IMR-90 (cell line): Measurements from ENCODE around the gene GPR39. TPM values are rescaled to one million over a fixed set of nuclear protein-coding genes. Genes with fewer than 3 reads are reported as not detected.

Experiments
- ATAC-seq: fragments of 200-7000 bp; cut with Tn5 transposase; 2 replicates; pipeline ENCODE4 v1.9.1; 2020; ENCODE audit warnings: low read depth, mild to moderate bottlenecking, moderate library complexity
- BruUV-seq: library from RNA; stranded (reverse); fragments of 400-500 nt; replicated peaks from 2 replicates; lab custom pipeline; 2021; lab: Mats Ljungman, UMichigan
- CTCF ChIA-PET: fragments of 300-600 bp; formaldehyde crosslinking; extraction: SDS; loops from one replicate; lab custom pipeline; 2021; ENCODE audit warnings: antibody characterized with exemption; lab: Yijun Ruan, JAX
- POLR2A ChIA-PET: fragments of 300-600 bp; sonication (Branson Sonifier 250); formaldehyde crosslinking; loops from one replicate; lab custom pipeline; 2022; ENCODE audit warnings: antibody characterized with exemption; ENCODE audit not compliant: unreplicated experiment; lab: Charles Lee
- DNase-seq: peaks from one replicate; pipeline ENCODE4 v3.0.0; 2013
- H2AFZ ChIP-seq: replicated peaks from 2 replicates; pipeline ENCODE3; 2013; ENCODE audit warnings: low read length, mild to moderate bottlenecking; ENCODE audit not compliant: poor library complexity
- H2AK5ac ChIP-seq: 2 replicates; pipeline ENCODE4 v1.6.1; 2013; ENCODE audit warnings: low read depth, low read length, inconsistent platforms
- H2AK9ac ChIP-seq: replicated peaks from 2 replicates; pipeline ENCODE3; 2013; ENCODE audit warnings: mild to moderate bottlenecking, low read depth, low read length, moderate library complexity; ENCODE audit not compliant: poor library complexity
- H2BK120ac ChIP-seq: 2 replicates; pipeline ENCODE4 v1.6.1; 2013; ENCODE audit warnings: low read depth, low read length, inconsistent platforms
- H2BK15ac ChIP-seq: 3 replicates; pipeline ENCODE4 v1.6.1; 2013; ENCODE audit warnings: low read depth, low read length, inconsistent platforms
- H2BK20ac ChIP-seq: 2 replicates; pipeline ENCODE4 v1.6.1; 2013; ENCODE audit warnings: low read depth, mild to moderate bottlenecking, inconsistent platforms, low read length, moderate library complexity
- H2BK5ac ChIP-seq: 2 replicates; pipeline ENCODE4 v1.6.1; 2013; ENCODE audit warnings: mild to moderate bottlenecking, low read depth, low read length, inconsistent platforms; ENCODE audit not compliant: poor library complexity, severe bottlenecking
- H3K14ac ChIP-seq: replicated peaks from 2 replicates; pipeline ENCODE4 v1.6.1; 2013; ENCODE audit warnings: low read depth, low read length, inconsistent platforms
- H3K18ac ChIP-seq: 2 replicates; pipeline ENCODE4 v1.6.1; 2013; ENCODE audit warnings: low read depth, low read length, control low read depth
- H3K23ac ChIP-seq: 2 replicates; pipeline ENCODE4 v1.6.1; 2013; ENCODE audit warnings: low read depth, low read length, inconsistent platforms
- H3K27ac ChIP-seq: 2 replicates; pipeline ENCODE4 v1.5.1; 2013; ENCODE audit warnings: mild to moderate bottlenecking, control low read depth, low read length; ENCODE audit not compliant: insufficient read depth
- H3K27me3 ChIP-seq: 2 replicates; pipeline ENCODE4 v1.6.1; 2013; ENCODE audit warnings: low read length; ENCODE audit not compliant: control insufficient read depth, insufficient read depth
- H3K36me3 ChIP-seq: 2 replicates; pipeline ENCODE4 v1.6.1; 2013; ENCODE audit warnings: low read length, mixed read lengths; ENCODE audit not compliant: control insufficient read depth, insufficient read depth
- H3K4ac ChIP-seq: 2 replicates; pipeline ENCODE4 v1.6.1; 2013; ENCODE audit warnings: low read depth, low read length, inconsistent platforms
- H3K4me1 ChIP-seq: 2 replicates; pipeline ENCODE4 v1.6.1; 2013; ENCODE audit warnings: low read length, mixed read lengths; ENCODE audit not compliant: control insufficient read depth, insufficient read depth
- H3K4me2 ChIP-seq: 2 replicates; pipeline ENCODE4 v1.6.1; 2013; ENCODE audit warnings: low read depth, mild to moderate bottlenecking, control low read depth, low read length, moderate library complexity
- H3K4me3 ChIP-seq: 2 replicates; pipeline ENCODE4 v1.5.1; 2013; ENCODE audit warnings: low read depth, mild to moderate bottlenecking, control low read depth, low read length, moderate library complexity; ENCODE audit not compliant: insufficient read depth
- H3K56ac ChIP-seq: 2 replicates; pipeline ENCODE4 v1.6.1; 2013; ENCODE audit warnings: low read length, inconsistent platforms; ENCODE audit not compliant: insufficient read depth; ENCODE audit errors: extremely low read depth
- H3K79me1 ChIP-seq, 2 experiments: 2 replicates each; pipeline ENCODE4 v1.6.1; 2013; ENCODE audit warnings: low read length in 2 of 2, inconsistent platforms in 1 of 2, low read depth in 1 of 2
- H3K9ac ChIP-seq: 2 replicates; pipeline ENCODE4 v1.6.1; 2013; ENCODE audit warnings: low read depth, low read length, control low read depth
- H3K9me1 ChIP-seq: 2 replicates; pipeline ENCODE4 v1.6.1; 2013; ENCODE audit warnings: low read length, inconsistent platforms; ENCODE audit not compliant: insufficient read depth
- H3K9me3 ChIP-seq: 2 replicates; pipeline ENCODE4 v1.6.1; 2013; ENCODE audit warnings: low read length; ENCODE audit not compliant: control insufficient read depth, insufficient read depth
- H4K20me1 ChIP-seq: 2 replicates; pipeline ENCODE4 v1.6.1; 2013; ENCODE audit warnings: low read length, inconsistent platforms; ENCODE audit not compliant: insufficient read depth
- H4K5ac ChIP-seq: 2 replicates; pipeline ENCODE4 v1.6.1; 2013; ENCODE audit warnings: mild to moderate bottlenecking, low read depth, low read length, control low read depth
- H4K8ac ChIP-seq, 2 experiments: 2 replicates each; pipeline ENCODE4 v1.6.1; 2013; ENCODE audit warnings: low read depth in 2 of 2, low read length in 2 of 2, control low read depth in 1 of 2, inconsistent platforms in 1 of 2
- H4K91ac ChIP-seq: 2 replicates; pipeline ENCODE4 v1.6.1; 2013; ENCODE audit warnings: low read depth, low read length, inconsistent platforms; ENCODE audit not compliant: insufficient read depth
- BHLHE40 ChIP-seq: fragments of 150-350 bp; IDR thresholded peaks from 2 replicates; pipeline ENCODE4 v1.6.1; 2016; ENCODE audit warnings: mild to moderate bottlenecking, low read depth, low read length
- CEBPB ChIP-seq: IDR thresholded peaks from 2 replicates; pipeline ENCODE4 v1.6.1; 2012; ENCODE audit warnings: low read depth, low read length, improper control_type of control experiment
- CHD1 ChIP-seq: IDR thresholded peaks from 2 replicates; pipeline ENCODE4 v1.6.1; 2012; ENCODE audit warnings: low read depth, low read length, improper control_type of control experiment
- CTCF ChIP-seq: conservative IDR thresholded peaks from 2 replicates; pipeline ENCODE4 v1.5.1; 2012; ENCODE audit warnings: mild to moderate bottlenecking, low read depth, low read length, improper control_type of control experiment
- ELK1 ChIP-seq: fragments of 150-350 bp; IDR thresholded peaks from 2 replicates; pipeline ENCODE4 v1.6.1; 2016; ENCODE audit warnings: low read depth, mild to moderate bottlenecking, low read length, moderate library complexity, borderline replicate concordance
- FOS ChIP-seq: fragments of 150-350 bp; IDR thresholded peaks from 2 replicates; pipeline ENCODE4 v1.6.1; 2016; ENCODE audit warnings: low read depth, low read length
- MAFK ChIP-seq: IDR thresholded peaks from 2 replicates; pipeline ENCODE4 v1.6.1; 2012; ENCODE audit warnings: low read depth, low read length, improper control_type of control experiment
- MAZ ChIP-seq: IDR thresholded peaks from 2 replicates; pipeline ENCODE4 v1.6.1; 2012; ENCODE audit warnings: low read depth, mild to moderate bottlenecking, low read length, improper control_type of control experiment, moderate library complexity, borderline replicate concordance
- MXI1 ChIP-seq: IDR thresholded peaks from 2 replicates; pipeline ENCODE4 v1.6.1; 2012; ENCODE audit warnings: low read depth, mild to moderate bottlenecking, low read length, moderate library complexity, borderline replicate concordance
- NFE2L2 ChIP-seq: fragments of 150-350 bp; IDR thresholded peaks from 2 replicates; pipeline ENCODE4 v1.6.1; 2016; ENCODE audit warnings: low read depth, mild to moderate bottlenecking, low read length
- POLR2A ChIP-seq: IDR thresholded peaks from 2 replicates; pipeline ENCODE4 v1.6.1; 2012; ENCODE audit warnings: mild to moderate bottlenecking, low read depth, low read length
- RAD21 ChIP-seq: IDR thresholded peaks from 2 replicates; pipeline ENCODE4 v1.6.1; 2012; ENCODE audit warnings: low read length, improper control_type of control experiment
- RCOR1 ChIP-seq: IDR thresholded peaks from 2 replicates; pipeline ENCODE4 v1.6.1; 2012; ENCODE audit warnings: mild to moderate bottlenecking, low read length, improper control_type of control experiment; ENCODE audit not compliant: insufficient replicate concordance
- RFX5 ChIP-seq: IDR thresholded peaks from 2 replicates; pipeline ENCODE4 v1.8.0; 2012; ENCODE audit warnings: low read depth, mild to moderate bottlenecking, low read length, moderate library complexity
- SMC3 ChIP-seq: fragments of 150-350 bp; IDR thresholded peaks from 2 replicates; pipeline ENCODE4 v1.6.1; 2016; ENCODE audit warnings: low read depth, mild to moderate bottlenecking, antibody characterized with exemption, low read length, moderate library complexity
- USF2 ChIP-seq: fragments of 150-350 bp; IDR thresholded peaks from 2 replicates; pipeline ENCODE4 v1.6.1; 2017; ENCODE audit warnings: mild to moderate bottlenecking, antibody characterized with exemption, low read length, low read depth
- WGBS, 2 experiments: methylation state at CpG; one replicate each; pipeline versions ENCODE4 v1.1.5 to v1.1.7; 2013; ENCODE audit warnings: missing lambda C conversion rate in 2 of 2; ENCODE audit not compliant: insufficient read length in 1 of 2; ENCODE audit errors: extremely low coverage in 2 of 2; 5-methylcytosine and 5-hydroxymethylcytosine counted together
- dilution Hi-C: fragments of 300-500 bp; cut with HindIII; formaldehyde crosslinking; loops from one replicate; pipeline ENCODE4 v1.14.3; 2018; ENCODE audit warnings: low sequenced_read_pairs; ENCODE audit not compliant: unreplicated experiment
- in situ Hi-C: fragments of 300-500 bp; cut with MboI; formaldehyde crosslinking; loops from 3 replicates; pipeline ENCODE4 v1.14.3; 2019; ENCODE audit warnings: low sequenced_read_pairs, inconsistent platforms, mixed read lengths
- intact Hi-C: fragments of 100-400 bp; cut with micrococcal nuclease; formaldehyde crosslinking; loops from 2 replicates; pipeline ENCODE4 v1.10.0; 2022
- polyA plus RNA-seq, 3 experiments: library from polyadenylated mRNA; depleted of rRNA; stranded (reverse); fragments of >200 nt; gene quantifications; 2 replicates each; pipeline ENCODE4 v1.2.3, GENCODE V29; 2012; ENCODE audit warnings: low replicate concordance in 1 of 3
- total RNA-seq: library from RNA; depleted of rRNA; stranded (reverse); fragments of >200 nt; gene quantifications from 2 replicates; pipeline ENCODE4 v1.2.3, GENCODE V29; 2012

The GPR39 gene
- total and polyA plus RNA-seq, 2 of the 4 experiments (the other 2 are of a cell fraction) = 4.4 to 9.0 TPM

- no TSS peak for BruUV-seq
- Histone ChIP-seq H3K4me2 (no peak overlapping the region), H4K5ac (no peak overlapping the region), H3K9ac (no peak overlapping the region), H4K8ac (no peak overlapping the region), H2BK20ac (no peak overlapping the region), H2BK15ac (no peak overlapping the region), H3K56ac (no peak overlapping the region), H2BK120ac (no peak overlapping the region), H3K18ac (no peak overlapping the region), H3K4me1 (no peaks in the 10 kb centered on the region), H2AFZ (no peak overlapping the region), H3K36me3 (no peaks in the 10 kb centered on the region), H3K4me3 (no peak overlapping the region), H3K4ac (no peak overlapping the region), H3K9me3 (peaks cover 4% of the 10 kb centered on the region; the same call in 1 of the 2 replicates), H2BK5ac (no peak overlapping the region), H2AK5ac (no peak overlapping the region), H3K27ac (no peak overlapping the region), H3K27me3 (peaks cover 32% of the 10 kb centered on the region), H4K20me1 (no peaks in the 10 kb centered on the region; the same call in 1 of the 2 replicates), H4K91ac (no peak overlapping the region), H3K14ac (no peak overlapping the region), H3K9me1 (no peaks in the 10 kb centered on the region), H3K79me1 (no peaks in the 10 kb centered on the region), H3K23ac (no peak overlapping the region), H2AK9ac (no peak overlapping the region)
- DNase-seq (peak; percentile 15), ATAC-seq (peak; percentile 44; the same call in 1 of the 2 replicates)
- ChIA-PET CTCF (no interaction called here), POLR2A (no interaction called here)
- WGBS, 2 experiments = no CpG with 5 or more reads among the region's 2 CpGs
- no peak for TF ChIP-seq POLR2A
- no peak for TF ChIP-seq MAZ
- no peak for TF ChIP-seq CTCF
- TF ChIP-seq RCOR1 = no peak
- TF ChIP-seq ELK1 = no peak
- no peak for TF ChIP-seq CHD1
- TF ChIP-seq NFE2L2 = no peak
- no peak for TF ChIP-seq RAD21
- TF ChIP-seq USF2 = no peak
- no peak for TF ChIP-seq FOS
- no peak for TF ChIP-seq RFX5
- TF ChIP-seq MXI1 = no peak
- no peak for TF ChIP-seq MAFK
- no peak for TF ChIP-seq SMC3
- no peak for TF ChIP-seq BHLHE40
- TF ChIP-seq CEBPB = no peak
- dilution Hi-C loops (no loop called here), intact Hi-C loops (no loop called here), in situ Hi-C loops (no loop called here)
Measured at GRCh38 chr2:132593171-132593570, 176.6 kb downstream of the GPR39 start.
